H9 (cell line): ENCODE data around the gene NCEH1. TPM values are rescaled to one million over a fixed set of nuclear protein-coding genes. Genes with fewer than 3 reads are reported as not detected.

Experiments used
- DNase-seq: peaks from one replicate; pipeline ENCODE4 v3.0.0-alpha.2; 2017
- H2AFZ ChIP-seq: one replicate; pipeline ENCODE4 v1.6.1; 2013; ENCODE audit warnings: mild to moderate bottlenecking, low read length, control low read depth, moderate library complexity
- H2AK5ac ChIP-seq: 2 replicates; pipeline ENCODE4 v1.6.1; 2013; ENCODE audit warnings: low read length, control low read depth, mixed read lengths; ENCODE audit not compliant: insufficient read length
- H2BK120ac ChIP-seq: one replicate; pipeline ENCODE4 v1.6.1; 2013; ENCODE audit warnings: low read depth, mild to moderate bottlenecking, low read length, control low read depth, inconsistent platforms; ENCODE audit not compliant: poor library complexity, severe bottlenecking
- H2BK12ac ChIP-seq: 2 replicates; pipeline ENCODE4 v1.6.1; 2013; ENCODE audit warnings: low read length, control low read depth, mixed read lengths, low read depth; ENCODE audit not compliant: insufficient read length
- H2BK15ac ChIP-seq: 2 replicates; pipeline ENCODE4 v1.6.1; 2013; ENCODE audit warnings: low read depth, low read length, control low read depth
- H2BK20ac ChIP-seq: one replicate; pipeline ENCODE4 v1.6.1; 2013; ENCODE audit warnings: low read depth, mild to moderate bottlenecking, low read length, control low read depth, inconsistent platforms; ENCODE audit not compliant: poor library complexity, severe bottlenecking
- H2BK5ac ChIP-seq: 2 replicates; pipeline ENCODE4 v1.6.1; 2013; ENCODE audit warnings: low read length, control low read depth, mixed read lengths; ENCODE audit not compliant: insufficient read length
- H3K14ac ChIP-seq: 2 replicates; pipeline ENCODE4 v1.6.1; 2013; ENCODE audit warnings: low read length, control low read depth; ENCODE audit not compliant: insufficient read depth
- H3K18ac ChIP-seq: 2 replicates; pipeline ENCODE4 v1.6.1; 2013; ENCODE audit warnings: low read depth, mild to moderate bottlenecking, mixed read lengths, low read length, control low read depth; ENCODE audit not compliant: insufficient read length
- H3K23ac ChIP-seq: 2 replicates; pipeline ENCODE4 v1.6.1; 2013; ENCODE audit warnings: low read length, control low read depth, mixed read lengths, low read depth; ENCODE audit not compliant: insufficient read length
- H3K23me2 ChIP-seq: 2 replicates; pipeline ENCODE4 v1.6.1; 2013; ENCODE audit warnings: low read depth, mild to moderate bottlenecking, mixed read lengths, low read length, control low read depth; ENCODE audit not compliant: insufficient read length, poor library complexity, severe bottlenecking
- H3K27ac ChIP-seq: 2 replicates; pipeline ENCODE4 v1.5.1; 2013; ENCODE audit warnings: low read length, control low read depth, mixed read lengths, low read depth; ENCODE audit not compliant: insufficient read length
- H3K27me3 ChIP-seq: 2 replicates; pipeline ENCODE4 v1.6.1; 2013; ENCODE audit warnings: low read length, control low read depth, inconsistent platforms; ENCODE audit not compliant: insufficient read depth
- H3K4ac ChIP-seq: 2 replicates; pipeline ENCODE4 v1.6.1; 2013; ENCODE audit warnings: low read depth, mild to moderate bottlenecking, control low read depth, inconsistent platforms, low read length, moderate library complexity
- H3K4me1 ChIP-seq: 2 replicates; pipeline ENCODE4 v1.6.1; 2013; ENCODE audit warnings: low read length, control low read depth, inconsistent platforms; ENCODE audit not compliant: insufficient read depth
- H3K4me2 ChIP-seq: 2 replicates; pipeline ENCODE4 v1.6.1; 2013; ENCODE audit warnings: low read length, control low read depth, mixed read lengths; ENCODE audit not compliant: insufficient read length, insufficient read depth
- H3K56ac ChIP-seq: 2 replicates; pipeline ENCODE4 v1.6.1; 2013; ENCODE audit warnings: low read depth, mild to moderate bottlenecking, mixed read lengths, low read length, control low read depth; ENCODE audit not compliant: insufficient read length
- H3K79me1 ChIP-seq: 2 replicates; pipeline ENCODE4 v1.6.1; 2013; ENCODE audit warnings: low read depth, mild to moderate bottlenecking, moderate library complexity, low read length, control low read depth, inconsistent platforms; ENCODE audit not compliant: insufficient read depth, poor library complexity, severe bottlenecking
- H3K79me2 ChIP-seq: 2 replicates; pipeline ENCODE4 v1.6.1; 2013; ENCODE audit warnings: low read length, control low read depth, inconsistent platforms; ENCODE audit not compliant: insufficient read depth
- H3K9ac ChIP-seq: 2 replicates; pipeline ENCODE4 v1.6.1; 2013; ENCODE audit warnings: low read length, control low read depth, mixed read lengths; ENCODE audit not compliant: insufficient read length; ENCODE audit errors: extremely low read depth
- H3K9me3 ChIP-seq: one replicate; pipeline ENCODE4 v1.6.1; 2013; ENCODE audit warnings: low read depth, low read length, inconsistent platforms; ENCODE audit not compliant: control insufficient read depth
- H3T11ph ChIP-seq: one replicate; pipeline ENCODE4 v1.6.1; 2013; ENCODE audit warnings: mild to moderate bottlenecking, low read length, control low read depth, inconsistent platforms
- H4K20me1 ChIP-seq: one replicate; pipeline ENCODE4 v1.6.1; 2013; ENCODE audit not compliant: control insufficient read depth, insufficient read length, insufficient read depth
- H4K5ac ChIP-seq: 2 replicates; pipeline ENCODE4 v1.6.1; 2013; ENCODE audit warnings: low read depth, mild to moderate bottlenecking, mixed read lengths, low read length, control low read depth; ENCODE audit not compliant: insufficient read length
- H4K8ac ChIP-seq: replicated peaks from 2 replicates; pipeline ENCODE4 v1.6.1; 2013; ENCODE audit warnings: low read length, control low read depth, mixed read lengths, low read depth; ENCODE audit not compliant: insufficient read length
- H4K91ac ChIP-seq: 2 replicates; pipeline ENCODE4 v1.6.1; 2013; ENCODE audit warnings: low read depth, mild to moderate bottlenecking, moderate library complexity, mixed read lengths, low read length, control low read depth; ENCODE audit not compliant: insufficient read length
- H3K27ac Mint-ChIP-seq, 3 experiments: 2 replicates in 2 of 3; 3 replicates in 1 of 3; pipeline ENCODE4 v1.8.0; 2020 to 2021; ENCODE audit warnings: mixed read lengths in 3 of 3, mild to moderate bottlenecking in 1 of 3, moderate library complexity in 1 of 3
- H3K27me3 Mint-ChIP-seq: 2 replicates; pipeline ENCODE4 v1.8.0; 2021; ENCODE audit warnings: low read depth, mild to moderate bottlenecking, moderate library complexity, mixed read lengths
- H3K36me3 Mint-ChIP-seq, 3 experiments: 2 replicates in 2 of 3; 3 replicates in 1 of 3; pipeline ENCODE4 v1.8.0; 2020 to 2021; ENCODE audit warnings: low read depth in 3 of 3, mixed read lengths in 3 of 3; ENCODE audit not compliant: insufficient read depth in 1 of 3
- H3K4me1 Mint-ChIP-seq, 2 experiments: 2 replicates each; pipeline ENCODE4 v1.8.0; 2020; ENCODE audit warnings: mixed read lengths in 2 of 2
- H3K4me3 Mint-ChIP-seq, 2 experiments: 2 replicates in 1 of 2; 3 replicates in 1 of 2; pipeline ENCODE4 v1.8.0; 2020 to 2021; ENCODE audit warnings: mild to moderate bottlenecking in 2 of 2, mixed read lengths in 2 of 2, moderate library complexity in 1 of 2
- H3K9me3 Mint-ChIP-seq, 2 experiments: 2 replicates in 1 of 2; 3 replicates in 1 of 2; pipeline ENCODE4 v1.8.0; 2020; ENCODE audit warnings: mild to moderate bottlenecking in 2 of 2, mixed read lengths in 2 of 2, moderate library complexity in 1 of 2
- WGBS: extraction: QIAGEN DNeasy Blood & Tissue Kit; methylation state at CpG from one replicate; pipeline ENCODE4 v1.1.7; 2013; ENCODE audit warnings: missing lambda C conversion rate, low lambda C conversion rate, mixed read lengths; ENCODE audit not compliant: insufficient read length; ENCODE audit errors: extremely low coverage; 5-methylcytosine and 5-hydroxymethylcytosine counted together
- total RNA-seq: library from RNA; stranded (reverse); gene quantifications from 2 replicates; pipeline ENCODE4 v1.2.1, GENCODE V29; 2021
- TF ChIP-seq, protein P1 (sequence below): fragments of 200-600 bp; sonication (generic); conservative IDR thresholded peaks from 3 replicates; pipeline ENCODE4 v1.8.0; 2021; ENCODE audit warnings: antibody characterized with exemption, mild to moderate bottlenecking

NCEH1 gene
- total RNA-seq, 1 experiment from 2014 or later: 2.3 TPM

DNA sequence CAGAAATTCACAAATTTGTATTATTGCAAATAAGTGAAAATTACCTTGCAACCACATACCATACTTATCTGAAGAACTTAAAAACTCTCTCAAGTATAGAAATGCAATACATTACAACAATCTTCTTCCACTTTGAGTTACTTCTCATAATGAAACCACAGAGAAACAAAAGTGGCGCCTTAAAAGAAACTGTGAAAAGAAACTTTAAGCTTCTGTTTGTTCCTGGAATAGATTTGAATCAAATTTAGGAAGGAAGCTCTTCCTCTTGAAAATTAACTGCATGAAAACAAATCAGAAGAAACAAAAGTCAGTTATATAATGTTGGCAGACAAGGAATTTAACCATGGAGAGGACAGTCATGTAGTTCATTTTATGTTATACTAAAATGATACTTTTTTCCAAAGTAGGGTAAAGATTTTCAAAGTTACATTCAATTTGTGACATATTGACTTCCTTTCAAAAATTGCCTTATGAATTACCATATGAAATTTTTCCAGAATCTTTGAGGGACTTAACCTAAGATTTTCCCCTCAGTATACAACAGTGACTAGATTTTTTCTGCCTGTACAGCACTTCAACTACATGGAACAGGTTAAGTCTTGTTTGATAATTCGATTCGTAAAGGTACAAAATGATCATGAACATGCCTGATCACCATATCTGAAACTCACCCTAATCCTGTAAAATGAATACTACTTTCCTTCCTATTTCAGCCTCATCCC lies 130.0 kb downstream of the NCEH1 start:
- H4K5ac ChIP-seq: no peak overlapping the region
- Mint-ChIP-seq H3K4me3 (no peak overlapping the region), H3K9me3 (peaks cover 0 to 9% of the 10 kb centered on the region in 2 experiments; a peak in 2 of 5 replicates), H3K27me3 (no peaks in the 10 kb centered on the region), H3K36me3 (no peaks in the 10 kb centered on the region; a peak in 2 of 7 replicates), H3K4me1 (no peaks in the 10 kb centered on the region), H3K27ac (no peak overlapping the region)
- H3K9ac ChIP-seq: no peak overlapping the region
- H4K91ac ChIP-seq: no peak overlapping the region
- no peak overlapping the region for H2AK5ac ChIP-seq
- no peaks in the 10 kb centered on the region for H3K23me2 ChIP-seq
- H3T11ph ChIP-seq: no peak overlapping the region
- no peak overlapping the region for H3K27ac ChIP-seq
- H3K4ac ChIP-seq: no peak overlapping the region
- H2BK15ac ChIP-seq: no peak overlapping the region
- no peak overlapping the region for H3K56ac ChIP-seq
- H2BK120ac ChIP-seq: no peak overlapping the region
- DNase-seq: no peak
- no peak overlapping the region for H2AFZ ChIP-seq
- H3K4me2 ChIP-seq: no peak overlapping the region
- H3K14ac ChIP-seq: no peak overlapping the region
- WGBS: no CpG with 5 or more reads among the region's 3 CpGs
- H2BK5ac ChIP-seq: no peak overlapping the region
- TF ChIP-seq, protein P1, sequence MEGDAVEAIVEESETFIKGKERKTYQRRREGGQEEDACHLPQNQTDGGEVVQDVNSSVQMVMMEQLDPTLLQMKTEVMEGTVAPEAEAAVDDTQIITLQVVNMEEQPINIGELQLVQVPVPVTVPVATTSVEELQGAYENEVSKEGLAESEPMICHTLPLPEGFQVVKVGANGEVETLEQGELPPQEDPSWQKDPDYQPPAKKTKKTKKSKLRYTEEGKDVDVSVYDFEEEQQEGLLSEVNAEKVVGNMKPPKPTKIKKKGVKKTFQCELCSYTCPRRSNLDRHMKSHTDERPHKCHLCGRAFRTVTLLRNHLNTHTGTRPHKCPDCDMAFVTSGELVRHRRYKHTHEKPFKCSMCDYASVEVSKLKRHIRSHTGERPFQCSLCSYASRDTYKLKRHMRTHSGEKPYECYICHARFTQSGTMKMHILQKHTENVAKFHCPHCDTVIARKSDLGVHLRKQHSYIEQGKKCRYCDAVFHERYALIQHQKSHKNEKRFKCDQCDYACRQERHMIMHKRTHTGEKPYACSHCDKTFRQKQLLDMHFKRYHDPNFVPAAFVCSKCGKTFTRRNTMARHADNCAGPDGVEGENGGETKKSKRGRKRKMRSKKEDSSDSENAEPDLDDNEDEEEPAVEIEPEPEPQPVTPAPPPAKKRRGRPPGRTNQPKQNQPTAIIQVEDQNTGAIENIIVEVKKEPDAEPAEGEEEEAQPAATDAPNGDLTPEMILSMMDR: no peak
- no peak overlapping the region for H2BK12ac ChIP-seq
- no peaks in the 10 kb centered on the region for H3K4me1 ChIP-seq
- H3K79me1 ChIP-seq: no peaks in the 10 kb centered on the region
- H4K20me1 ChIP-seq: no peaks in the 10 kb centered on the region
- no peaks in the 10 kb centered on the region for H3K27me3 ChIP-seq
- H4K8ac ChIP-seq: no peak overlapping the region
- H3K79me2 ChIP-seq: no peaks in the 10 kb centered on the region
- no peaks in the 10 kb centered on the region for H3K9me3 ChIP-seq
- H3K23ac ChIP-seq: no peak overlapping the region
- no peak overlapping the region for H2BK20ac ChIP-seq
- no peak overlapping the region for H3K18ac ChIP-seq

Other genes with a start within 250 kb of the NCEH1 start
- not detected in 2 replicates for gene TNFSF10, start 187.6 kb downstream of the NCEH1 start, total RNA-seq
- 68.7 and 81.3 TPM in 2 replicates for gene ECT2, start 39.7 kb upstream of the NCEH1 start, total RNA-seq